NCI-H226 (cell line): ENCODE measurements around the gene LSP1.

ENCODE experiments used
- DNase-seq: peaks from one replicate; pipeline ENCODE4 v3.0.0-alpha.2; 2015

Gene LSP1

DNA sequence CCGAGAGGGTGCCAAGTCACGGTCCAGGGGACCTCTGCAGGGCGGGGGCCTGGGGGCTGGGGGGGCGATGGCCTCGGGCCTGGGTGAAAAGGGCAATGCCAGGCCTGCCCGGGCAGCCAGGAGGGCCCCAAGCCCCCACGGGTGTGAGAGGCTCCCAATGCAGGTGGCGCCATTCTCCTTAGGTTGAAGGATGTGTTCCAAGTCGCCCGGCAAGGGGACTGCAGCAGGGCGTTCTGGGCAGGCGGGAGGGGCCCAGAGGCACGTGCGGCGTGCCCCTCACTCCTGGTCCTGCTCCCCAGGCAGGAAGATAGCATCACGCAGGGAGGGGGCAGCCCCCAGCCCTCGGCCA lies 14.8 kb upstream of the LSP1 start:
- DNase-seq = no peak

DNA sequence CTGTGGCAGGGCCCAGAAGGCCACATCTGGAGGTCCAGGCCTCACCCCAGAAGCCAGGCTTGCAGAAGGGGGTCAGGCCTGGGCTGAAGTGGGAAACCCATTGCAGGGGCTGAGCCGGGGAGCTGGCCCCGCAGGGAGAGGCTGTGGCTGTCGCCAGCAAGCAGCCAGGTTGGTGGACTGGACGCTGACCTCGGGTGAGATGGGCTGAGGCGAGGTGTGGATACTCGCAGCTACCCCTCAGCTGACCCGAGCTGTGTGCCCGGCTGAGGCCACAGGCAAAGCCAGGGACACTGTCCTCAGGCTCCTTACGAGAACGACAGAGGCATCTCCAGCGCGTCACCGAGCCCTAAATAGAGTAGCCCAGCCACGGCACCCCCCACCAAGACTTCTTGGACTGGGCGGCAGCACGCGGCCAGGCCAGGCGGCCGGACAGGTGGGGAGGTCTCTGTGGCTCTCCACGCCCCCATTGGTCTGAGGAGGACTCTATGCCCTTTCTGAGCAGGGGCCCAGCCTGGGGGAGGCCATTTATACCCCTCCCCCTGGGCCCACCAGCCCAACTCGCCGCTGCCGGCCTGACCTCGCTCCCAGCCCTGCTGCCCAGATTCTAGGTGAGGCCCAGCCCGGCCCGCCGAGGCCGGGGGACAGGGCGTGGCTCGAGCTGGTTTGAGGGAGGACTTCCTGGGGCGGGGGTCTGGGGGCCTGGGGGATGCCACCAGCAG lies 14.3 kb upstream of the LSP1 start, which contains the start of gene TNNI2:
TNNI2 (plus strand) TSS at position 556 of the 719 bp plus-strand sequence. CDS start 716 bp downstream, outside the sequence.
- DNase-seq = no peak

DNA sequence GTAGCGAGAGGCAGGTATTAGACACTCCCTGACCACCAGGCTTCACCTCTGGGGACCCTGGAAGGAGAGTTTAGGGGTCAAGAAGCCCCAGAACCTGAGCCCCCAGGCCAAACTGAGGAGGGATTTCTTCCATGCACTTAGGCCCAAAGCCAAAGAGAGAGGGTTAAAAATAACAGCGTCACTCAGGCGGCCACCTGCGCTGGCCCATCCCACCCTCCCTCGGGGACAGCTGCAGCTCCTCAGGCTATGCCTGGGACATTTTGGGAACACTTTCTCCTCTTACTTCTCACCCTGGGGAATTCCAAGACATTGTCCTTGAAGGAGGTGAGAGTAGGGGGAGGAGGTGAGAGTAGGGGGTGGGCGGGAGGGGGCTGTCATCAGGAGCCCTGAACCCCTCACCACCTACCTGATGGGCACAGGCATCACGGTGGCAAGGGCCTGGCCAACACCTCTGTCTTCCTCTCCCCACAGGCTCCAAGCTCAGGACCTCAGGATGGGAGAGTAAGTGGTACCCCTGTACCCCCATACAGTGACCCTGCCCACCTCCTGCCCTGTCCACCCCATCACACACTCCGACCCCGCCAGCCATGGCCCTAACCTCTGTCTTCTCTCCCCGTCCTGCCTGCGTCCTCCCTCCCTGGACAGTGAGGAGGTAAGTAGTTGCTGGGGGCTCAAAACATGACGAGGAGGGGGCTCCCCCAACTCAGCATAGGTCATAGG lies 13.5 kb upstream of the LSP1 start:
- no peak for DNase-seq

DNA sequence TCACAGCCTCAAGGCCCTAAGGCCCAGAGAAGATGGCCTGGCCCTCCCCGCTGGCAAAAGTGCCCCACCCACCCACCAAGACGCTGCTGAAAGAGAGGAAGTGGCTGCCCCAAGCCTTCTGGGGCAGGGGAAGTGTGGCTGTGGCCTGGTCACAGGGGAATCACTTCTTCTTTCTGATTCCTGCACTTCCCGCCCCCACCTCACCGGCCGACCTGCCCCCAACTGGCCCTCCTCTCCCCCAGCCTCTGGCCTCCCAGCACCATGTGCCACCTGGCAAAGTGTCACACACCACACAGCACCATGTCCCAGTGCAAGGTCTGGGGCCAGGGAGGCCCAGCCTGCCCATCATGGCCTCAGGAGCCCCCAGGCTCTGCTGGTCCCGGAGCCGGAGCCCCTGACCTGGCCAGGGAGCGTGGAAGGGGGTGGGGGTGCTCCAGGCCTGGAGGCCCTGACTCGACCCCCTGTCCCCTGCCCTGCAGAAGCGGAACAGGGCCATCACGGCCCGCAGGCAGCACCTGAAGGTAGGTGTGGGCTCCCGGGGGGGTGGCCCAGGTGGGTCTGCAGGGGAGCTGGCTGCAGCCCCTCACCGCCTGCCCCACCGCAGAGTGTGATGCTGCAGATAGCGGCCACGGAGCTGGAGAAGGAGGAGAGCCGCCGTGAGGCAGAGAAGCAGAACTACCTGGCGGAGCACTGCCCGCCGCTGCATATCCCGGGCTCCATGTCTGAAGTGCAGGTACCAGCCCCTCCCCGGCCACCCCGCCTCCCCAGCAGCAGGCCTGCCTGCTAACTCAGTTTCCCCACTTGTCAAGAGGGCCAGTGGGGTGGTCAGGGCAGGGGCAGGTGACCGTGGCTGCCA lies 12.7 kb upstream of the LSP1 start:
- DNase-seq = no peak

DNA sequence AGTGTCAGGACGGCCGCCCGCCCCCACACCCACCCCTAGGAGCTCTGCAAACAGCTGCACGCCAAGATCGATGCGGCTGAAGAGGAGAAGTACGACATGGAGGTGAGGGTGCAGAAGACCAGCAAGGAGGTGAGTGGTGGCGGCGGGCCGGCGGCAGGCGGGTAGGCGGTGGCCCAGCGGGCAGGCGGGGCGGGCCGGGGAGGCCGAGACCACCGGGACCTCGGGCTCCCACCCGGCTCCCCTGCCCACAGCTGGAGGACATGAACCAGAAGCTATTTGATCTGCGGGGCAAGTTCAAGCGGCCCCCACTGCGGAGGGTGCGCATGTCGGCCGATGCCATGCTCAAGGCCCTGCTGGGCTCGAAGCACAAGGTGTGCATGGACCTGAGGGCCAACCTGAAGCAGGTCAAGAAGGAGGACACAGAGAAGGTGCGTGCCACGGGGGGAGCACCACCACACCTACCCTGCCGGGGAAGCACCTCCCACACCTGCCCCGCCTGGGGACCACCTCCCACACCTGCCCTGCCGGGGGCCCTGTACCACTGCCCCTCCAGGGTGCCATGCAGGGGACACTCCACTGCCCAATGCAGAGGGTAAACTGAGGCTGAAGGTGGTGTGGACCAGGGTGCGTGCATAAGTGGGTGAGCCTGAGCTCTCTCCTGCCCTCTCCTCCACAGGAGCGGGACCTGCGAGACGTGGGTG lies 12.0 kb upstream of the LSP1 start:
- DNase-seq = no peak

DNA sequence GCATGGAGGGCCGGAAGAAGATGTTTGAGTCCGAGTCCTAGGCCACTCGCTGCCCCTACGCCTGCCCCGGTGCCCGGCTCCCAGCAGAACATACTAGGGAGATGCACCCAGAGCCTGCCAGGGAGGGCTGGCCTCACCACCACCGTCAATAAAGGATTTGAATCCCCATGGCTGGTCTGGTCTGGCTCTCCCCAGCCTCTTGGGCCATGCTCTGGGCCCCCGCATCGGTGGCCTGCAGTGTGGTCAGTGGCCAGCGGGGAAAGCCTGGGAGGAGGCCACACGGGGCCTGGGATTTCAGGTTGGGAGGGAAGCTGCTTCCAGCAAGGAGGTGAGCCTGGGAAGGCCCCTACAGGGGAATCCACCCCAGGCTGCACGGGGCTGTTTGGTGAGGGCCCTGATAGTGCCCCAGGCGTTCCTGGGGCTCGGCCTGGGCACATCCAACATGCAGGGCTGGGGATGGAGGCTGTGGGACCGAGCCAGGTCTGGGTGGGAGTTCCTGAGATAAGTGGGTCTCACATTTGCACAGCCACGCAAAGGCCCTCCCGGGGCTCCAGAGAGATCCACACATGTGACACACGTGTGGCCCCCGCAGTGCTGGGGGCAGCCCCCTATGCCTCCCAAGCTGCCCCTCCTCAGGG lies 11.3 kb upstream of the LSP1 start:
- no peak for DNase-seq

DNA sequence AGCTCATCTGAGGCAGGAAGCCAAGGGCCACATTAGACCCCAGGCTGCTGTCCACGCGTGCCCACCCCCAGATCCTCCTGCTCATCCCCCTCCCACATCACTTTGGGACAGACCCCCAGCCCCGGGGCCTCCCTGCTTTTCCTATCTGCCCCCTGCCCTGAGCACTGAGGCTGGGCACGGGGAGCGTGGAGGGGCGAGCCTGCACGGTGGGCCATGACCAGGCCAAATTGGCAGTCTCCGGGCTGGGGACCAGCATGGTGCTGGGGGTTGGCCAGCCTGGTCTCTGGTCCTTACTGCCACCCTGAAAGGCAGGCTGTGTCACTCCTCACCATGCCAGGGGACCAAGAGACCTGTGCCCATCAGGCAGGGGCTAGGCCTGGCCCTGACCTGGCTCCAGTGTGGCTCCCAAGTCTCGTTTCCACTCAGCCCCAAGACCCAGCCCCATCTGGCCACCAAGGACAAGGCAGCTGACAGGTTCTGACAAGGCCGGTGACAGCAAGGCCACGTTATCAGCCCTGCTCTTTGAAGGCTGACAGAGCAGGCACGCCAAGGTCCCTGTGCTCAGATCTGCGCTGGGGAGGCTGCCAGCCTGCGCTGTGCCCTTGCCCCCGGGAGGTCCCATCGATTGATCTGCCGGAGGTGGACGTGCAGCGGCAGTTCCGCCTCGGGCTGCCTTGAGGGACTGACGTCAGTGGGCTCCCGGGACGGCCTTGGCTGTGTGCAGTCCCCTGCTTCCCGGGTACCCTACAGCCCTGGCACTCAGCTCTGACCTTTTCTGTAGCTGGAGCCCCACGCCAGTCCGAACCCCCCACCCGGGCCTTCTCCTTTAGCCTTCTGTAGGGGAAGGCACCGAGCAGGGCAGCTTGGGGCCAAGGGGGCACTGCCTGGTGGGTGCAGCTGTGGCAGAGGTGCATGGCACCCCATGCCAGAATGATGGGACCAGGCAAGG lies 10.5 kb upstream of the LSP1 start:
- no peak for DNase-seq

DNA sequence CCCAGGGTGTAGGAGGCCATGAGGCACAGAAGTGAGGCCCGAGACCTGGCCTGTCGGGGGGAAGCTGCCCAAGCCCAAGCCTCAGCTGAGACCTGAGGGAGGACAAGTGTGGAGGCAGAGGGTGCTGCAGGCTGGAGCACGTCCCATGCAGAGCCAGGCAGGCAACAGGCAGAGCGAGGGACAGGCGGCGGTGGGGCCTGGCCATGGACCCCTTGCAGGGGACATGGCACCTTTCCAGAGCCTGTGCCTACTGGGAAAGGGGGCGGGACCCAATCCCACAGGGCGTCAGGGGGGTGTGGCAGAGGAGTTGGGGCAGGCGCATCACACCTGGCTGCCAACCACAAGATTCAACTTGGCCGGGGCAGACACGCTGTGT lies 9.8 kb upstream of the LSP1 start:
- DNase-seq = no peak

DNA sequence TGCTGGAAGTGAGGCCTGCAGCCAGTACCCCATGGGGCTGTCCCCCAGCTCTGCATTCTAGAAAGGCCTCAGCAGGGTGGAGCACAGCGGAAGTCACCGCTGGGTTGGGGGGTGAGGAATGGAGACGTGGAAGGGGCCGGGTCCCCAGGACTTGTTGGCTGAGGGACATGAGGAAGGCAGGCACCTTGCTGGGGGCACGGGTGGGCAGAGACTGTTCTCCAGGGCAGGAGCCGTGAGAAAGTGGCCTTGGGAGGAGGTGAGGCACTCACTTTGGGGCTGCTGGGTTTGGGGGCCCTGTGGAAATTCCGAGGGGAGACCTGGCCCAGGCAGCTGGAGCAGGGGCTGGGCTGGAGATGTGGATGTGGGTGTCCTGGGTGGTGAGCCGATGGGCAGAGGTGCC lies 9.1 kb upstream of the LSP1 start:
- DNase-seq = no peak

DNA sequence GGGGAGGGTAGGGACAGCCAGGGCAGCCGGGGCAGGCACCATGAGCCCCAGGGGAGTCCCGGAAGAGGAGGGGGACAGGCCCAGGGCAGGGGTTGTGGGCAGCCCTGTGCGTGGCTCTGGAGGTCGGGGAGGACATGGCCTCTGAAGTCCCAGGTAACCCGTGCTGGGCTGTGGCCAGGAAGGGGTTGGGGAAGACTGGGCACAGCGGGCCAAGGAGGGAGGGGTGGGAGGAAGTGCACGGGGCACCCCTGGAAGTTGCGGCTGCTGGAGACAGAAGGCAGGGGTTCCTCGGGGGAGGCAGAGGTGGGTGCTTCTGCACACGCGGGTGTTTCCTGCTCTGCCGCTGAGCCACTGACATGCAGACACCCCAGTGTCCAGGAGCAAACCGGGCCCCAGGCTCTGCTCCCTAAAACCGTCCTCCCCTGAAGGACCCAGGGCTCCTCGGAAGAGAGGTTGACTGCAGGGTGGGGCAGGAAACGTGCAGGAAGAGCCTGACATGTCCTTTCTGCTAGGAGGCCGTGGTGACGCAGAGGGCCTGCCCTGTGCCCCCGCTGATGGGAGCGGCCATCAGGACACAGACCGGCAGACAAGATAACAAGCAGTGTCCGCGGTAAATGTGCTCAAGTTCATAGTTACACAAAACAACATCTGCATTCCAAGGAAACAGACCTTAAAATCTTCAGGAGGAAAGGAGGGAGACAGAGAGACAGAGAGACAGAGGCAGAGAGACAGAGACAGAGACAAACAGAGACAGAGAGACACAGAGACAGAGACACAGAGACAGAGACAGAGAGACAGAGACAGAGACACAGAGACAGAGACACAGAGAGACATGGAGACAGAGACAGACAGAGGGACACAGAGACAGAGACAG lies 8.4 kb upstream of the LSP1 start:
- no peak for DNase-seq

DNA sequence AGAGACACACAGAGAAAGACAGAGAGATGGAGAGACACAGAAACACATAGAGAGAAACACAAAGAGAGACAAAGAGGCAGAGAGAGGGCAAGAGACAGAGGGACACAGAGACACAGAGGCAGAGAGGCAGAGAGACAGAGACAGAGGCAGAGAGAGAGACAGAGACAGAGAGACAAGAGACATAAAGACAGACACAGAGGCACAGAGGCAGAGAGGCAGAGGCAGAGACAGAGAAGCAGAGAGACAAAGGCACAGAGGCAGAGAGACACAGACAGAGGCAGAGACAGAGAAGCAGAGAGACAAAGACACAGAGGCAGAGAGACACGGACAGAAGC lies 7.8 kb upstream of the LSP1 start:
- no peak for DNase-seq

DNA sequence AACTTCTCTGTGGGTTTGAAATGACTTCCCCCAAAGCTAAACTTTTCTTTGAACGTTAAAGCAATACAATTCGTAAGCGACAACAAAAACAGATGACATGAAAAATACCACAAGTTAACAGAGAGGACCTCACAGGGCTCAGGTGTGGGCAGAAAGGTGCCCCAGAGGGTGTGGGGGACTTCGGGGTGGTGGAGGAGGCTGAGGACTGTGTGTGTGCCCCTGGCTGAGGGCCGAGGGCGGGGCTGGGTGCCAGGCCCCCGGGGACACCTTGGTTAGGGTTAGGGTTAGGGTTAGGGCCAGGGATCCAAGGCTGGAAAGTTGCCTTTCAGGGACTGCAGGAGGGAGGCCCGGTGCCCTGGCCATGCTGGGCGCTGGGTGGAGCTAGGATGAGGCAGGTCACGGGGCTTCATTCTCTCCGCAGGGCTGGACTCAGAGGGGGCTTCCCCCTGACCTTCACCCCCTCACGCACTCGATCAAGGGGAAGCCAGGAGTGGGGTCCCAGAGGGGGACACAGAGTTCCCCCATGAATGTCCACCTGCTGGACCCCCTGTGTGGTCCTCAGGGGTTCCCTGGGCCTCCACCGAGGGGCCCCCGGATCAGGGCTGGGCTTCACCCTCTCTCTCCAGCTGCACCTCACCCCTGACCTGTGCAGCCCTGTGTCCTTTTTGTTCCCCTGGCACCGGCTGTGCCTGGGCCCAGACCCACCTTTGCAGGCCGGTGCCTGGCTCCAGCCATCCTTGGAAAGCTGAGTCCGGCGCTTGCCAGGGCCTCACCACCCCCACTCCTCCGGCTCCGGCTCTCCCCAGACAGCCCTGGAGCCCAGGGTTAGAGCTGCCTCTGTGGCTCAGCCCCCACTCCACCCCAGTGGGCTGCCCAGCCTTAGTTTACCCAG lies 7.1 kb upstream of the LSP1 start:
- no peak for DNase-seq

DNA sequence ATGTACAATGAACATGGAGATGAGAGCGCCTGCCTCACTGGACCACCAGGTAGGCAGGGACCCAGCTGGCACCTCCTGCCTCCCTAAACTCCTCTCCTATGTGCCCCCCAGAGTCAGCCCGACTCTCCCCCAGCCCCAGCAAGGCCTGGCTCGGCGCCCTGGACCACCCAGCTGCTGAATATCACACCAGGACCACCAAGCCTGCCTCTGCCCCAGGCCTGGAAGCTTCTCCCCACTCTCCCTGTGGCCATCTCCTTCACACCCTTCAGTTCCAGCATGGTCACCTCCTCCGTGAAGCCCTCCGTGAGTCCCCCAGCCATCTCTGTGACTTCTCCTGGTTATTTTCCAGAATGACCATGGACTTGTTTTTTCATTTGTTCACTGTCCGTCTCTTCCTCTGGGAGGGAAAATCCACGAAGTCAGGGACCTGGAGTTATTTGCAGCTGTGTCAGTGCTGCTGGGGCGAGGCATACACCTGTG lies 6.4 kb upstream of the LSP1 start:
- no peak for DNase-seq

DNA sequence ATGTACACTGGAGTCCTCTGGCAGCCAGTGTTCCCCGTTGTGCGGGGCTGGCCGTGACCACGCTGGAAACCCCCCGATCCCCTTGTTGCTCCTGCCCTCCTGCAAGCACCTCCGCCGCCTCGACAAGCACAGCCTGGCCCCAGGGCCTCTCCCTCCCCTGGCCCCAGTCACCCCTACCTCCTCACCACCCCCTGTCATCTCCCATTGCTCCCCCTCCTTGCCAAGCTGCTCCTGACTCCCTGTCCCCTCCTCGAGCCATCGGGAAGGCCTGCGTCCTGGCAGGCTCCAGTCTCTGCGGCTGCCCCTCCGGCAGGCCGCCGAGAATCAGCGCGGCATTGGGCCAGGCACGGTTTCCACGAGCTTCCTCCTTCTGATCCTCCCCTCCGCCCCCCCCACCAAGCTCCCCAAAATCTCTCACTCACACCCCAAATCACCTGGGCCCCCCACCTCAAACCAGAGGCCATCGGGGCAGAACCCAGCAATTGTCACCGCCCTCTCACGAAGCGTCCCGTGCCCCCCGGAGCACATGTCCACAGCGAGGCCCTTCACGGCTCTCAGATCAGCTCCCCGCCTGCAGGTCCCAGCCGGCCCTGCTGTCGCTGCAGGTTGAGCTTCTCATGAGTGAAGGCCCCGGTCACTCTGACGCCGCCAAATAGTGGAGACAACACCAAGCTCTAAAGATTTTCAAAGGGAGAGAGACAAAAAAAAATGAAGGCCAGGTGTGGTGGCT lies 5.7 kb upstream of the LSP1 start:
- DNase-seq = no peak

DNA sequence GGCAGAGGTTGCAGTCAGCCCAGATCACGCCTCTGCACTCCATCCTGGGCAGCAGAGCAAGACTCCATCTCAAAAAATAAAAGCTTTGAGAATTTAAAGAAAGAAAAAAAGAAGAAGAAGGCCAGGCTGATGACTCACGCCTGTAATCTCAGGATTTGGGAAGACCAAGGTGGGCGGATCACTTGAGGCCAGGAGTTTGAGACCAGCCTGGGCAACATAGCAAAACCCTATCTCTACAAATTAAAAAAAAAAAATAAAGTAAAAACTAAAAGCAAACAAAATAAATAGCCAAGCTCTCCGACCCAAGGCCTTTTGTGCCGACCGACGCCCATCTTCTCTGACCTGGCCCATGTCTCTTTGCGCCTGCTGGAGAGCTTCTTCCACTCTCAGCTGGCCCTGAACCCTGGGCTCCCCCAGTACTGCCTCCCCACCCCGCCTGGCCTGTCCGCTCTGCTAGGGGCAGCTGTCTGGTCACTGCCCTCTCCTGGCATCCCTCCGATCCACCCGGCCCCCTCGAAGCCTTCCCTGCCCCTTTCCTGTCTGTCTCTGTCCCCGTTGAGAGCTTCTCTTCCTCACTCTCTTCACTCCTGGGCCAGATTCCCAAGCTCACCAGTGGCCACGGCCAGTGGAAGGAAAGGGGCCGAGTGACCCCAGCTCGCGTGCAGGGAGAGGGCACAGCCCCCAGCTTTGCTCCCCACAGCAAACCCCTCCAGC lies 4.8 kb upstream of the LSP1 start:
- DNase-seq = no peak

DNA sequence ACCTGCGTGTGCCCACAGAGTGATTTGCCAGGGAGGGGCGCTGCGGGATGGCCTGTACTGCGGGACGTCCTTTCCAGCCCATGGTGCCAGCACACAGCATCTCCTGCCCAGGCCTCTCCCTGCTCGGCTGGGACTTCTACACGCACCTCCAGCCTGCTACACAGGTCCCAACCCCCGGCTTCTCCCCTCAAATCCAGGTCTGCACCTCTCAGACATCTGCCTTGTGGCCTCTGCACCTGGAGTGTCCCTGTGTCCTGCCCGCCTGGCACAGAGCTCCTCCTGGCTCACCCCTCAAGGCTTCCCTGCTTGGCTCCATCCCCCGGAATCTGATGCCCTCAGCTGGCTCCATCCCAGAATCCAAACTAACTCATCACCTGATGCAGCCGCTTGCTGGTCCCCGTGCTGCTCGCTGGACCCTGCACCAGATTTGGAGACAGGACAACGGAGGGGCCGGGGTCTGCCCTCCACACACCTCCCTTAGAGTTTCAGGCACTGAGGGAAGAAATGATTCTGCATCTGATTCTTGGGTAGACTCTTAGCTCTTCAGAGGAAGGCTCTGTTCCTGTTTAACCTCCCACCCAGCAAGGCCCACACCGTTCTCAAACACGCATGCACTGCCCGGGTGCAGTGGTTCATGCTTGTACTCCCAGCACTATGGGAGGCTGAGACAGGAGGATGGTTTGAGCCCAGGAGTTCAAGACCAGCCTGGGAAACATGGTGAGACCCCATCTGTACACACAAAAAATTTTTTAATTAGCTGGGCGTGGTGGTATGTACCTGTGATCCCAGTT lies 4.0 kb upstream of the LSP1 start:
- DNase-seq = no peak
